IMR-90 (cell line): Measurements from ENCODE around the gene SEL1L2. TPM values are rescaled to one million over a fixed set of nuclear protein-coding genes. Genes with fewer than 3 reads are reported as not detected.

Experiments used
- ATAC-seq: fragments of 200-7000 bp; cut with Tn5 transposase; 2 replicates; pipeline ENCODE4 v1.9.1; 2020; ENCODE audit warnings: low read depth, mild to moderate bottlenecking, moderate library complexity
- BruUV-seq: library from RNA; stranded (reverse); fragments of 400-500 nt; replicated peaks from 2 replicates; lab custom pipeline; 2021; lab: Mats Ljungman, UMichigan
- CTCF ChIA-PET: fragments of 300-600 bp; formaldehyde crosslinking; extraction: SDS; loops from one replicate; lab custom pipeline; 2021; ENCODE audit warnings: antibody characterized with exemption; lab: Yijun Ruan, JAX
- POLR2A ChIA-PET: fragments of 300-600 bp; sonication (Branson Sonifier 250); formaldehyde crosslinking; loops from one replicate; lab custom pipeline; 2022; ENCODE audit warnings: antibody characterized with exemption; ENCODE audit not compliant: unreplicated experiment; lab: Charles Lee
- DNase-seq: peaks from one replicate; pipeline ENCODE4 v3.0.0; 2013
- H2AFZ ChIP-seq: replicated peaks from 2 replicates; pipeline ENCODE3; 2013; ENCODE audit warnings: low read length, mild to moderate bottlenecking; ENCODE audit not compliant: poor library complexity
- H2AK5ac ChIP-seq: 2 replicates; pipeline ENCODE4 v1.6.1; 2013; ENCODE audit warnings: low read depth, low read length, inconsistent platforms
- H2AK9ac ChIP-seq: replicated peaks from 2 replicates; pipeline ENCODE3; 2013; ENCODE audit warnings: mild to moderate bottlenecking, low read depth, low read length, moderate library complexity; ENCODE audit not compliant: poor library complexity
- H2BK120ac ChIP-seq: 2 replicates; pipeline ENCODE4 v1.6.1; 2013; ENCODE audit warnings: low read depth, low read length, inconsistent platforms
- H2BK15ac ChIP-seq: 3 replicates; pipeline ENCODE4 v1.6.1; 2013; ENCODE audit warnings: low read depth, low read length, inconsistent platforms
- H2BK20ac ChIP-seq: 2 replicates; pipeline ENCODE4 v1.6.1; 2013; ENCODE audit warnings: low read depth, mild to moderate bottlenecking, inconsistent platforms, low read length, moderate library complexity
- H2BK5ac ChIP-seq: 2 replicates; pipeline ENCODE4 v1.6.1; 2013; ENCODE audit warnings: mild to moderate bottlenecking, low read depth, low read length, inconsistent platforms; ENCODE audit not compliant: poor library complexity, severe bottlenecking
- H3K14ac ChIP-seq: replicated peaks from 2 replicates; pipeline ENCODE4 v1.6.1; 2013; ENCODE audit warnings: low read depth, low read length, inconsistent platforms
- H3K18ac ChIP-seq: 2 replicates; pipeline ENCODE4 v1.6.1; 2013; ENCODE audit warnings: low read depth, low read length, control low read depth
- H3K23ac ChIP-seq: 2 replicates; pipeline ENCODE4 v1.6.1; 2013; ENCODE audit warnings: low read depth, low read length, inconsistent platforms
- H3K27ac ChIP-seq: 2 replicates; pipeline ENCODE4 v1.5.1; 2013; ENCODE audit warnings: mild to moderate bottlenecking, control low read depth, low read length; ENCODE audit not compliant: insufficient read depth
- H3K27me3 ChIP-seq: 2 replicates; pipeline ENCODE4 v1.6.1; 2013; ENCODE audit warnings: low read length; ENCODE audit not compliant: control insufficient read depth, insufficient read depth
- H3K36me3 ChIP-seq: 2 replicates; pipeline ENCODE4 v1.6.1; 2013; ENCODE audit warnings: low read length, mixed read lengths; ENCODE audit not compliant: control insufficient read depth, insufficient read depth
- H3K4ac ChIP-seq: 2 replicates; pipeline ENCODE4 v1.6.1; 2013; ENCODE audit warnings: low read depth, low read length, inconsistent platforms
- H3K4me1 ChIP-seq: 2 replicates; pipeline ENCODE4 v1.6.1; 2013; ENCODE audit warnings: low read length, mixed read lengths; ENCODE audit not compliant: control insufficient read depth, insufficient read depth
- H3K4me2 ChIP-seq: 2 replicates; pipeline ENCODE4 v1.6.1; 2013; ENCODE audit warnings: low read depth, mild to moderate bottlenecking, control low read depth, low read length, moderate library complexity
- H3K4me3 ChIP-seq: 2 replicates; pipeline ENCODE4 v1.5.1; 2013; ENCODE audit warnings: low read depth, mild to moderate bottlenecking, control low read depth, low read length, moderate library complexity; ENCODE audit not compliant: insufficient read depth
- H3K56ac ChIP-seq: 2 replicates; pipeline ENCODE4 v1.6.1; 2013; ENCODE audit warnings: low read length, inconsistent platforms; ENCODE audit not compliant: insufficient read depth; ENCODE audit errors: extremely low read depth
- H3K79me1 ChIP-seq, 2 experiments: 2 replicates each; pipeline ENCODE4 v1.6.1; 2013; ENCODE audit warnings: low read length in 2 of 2, inconsistent platforms in 1 of 2, low read depth in 1 of 2
- H3K9ac ChIP-seq: 2 replicates; pipeline ENCODE4 v1.6.1; 2013; ENCODE audit warnings: low read depth, low read length, control low read depth
- H3K9me1 ChIP-seq: 2 replicates; pipeline ENCODE4 v1.6.1; 2013; ENCODE audit warnings: low read length, inconsistent platforms; ENCODE audit not compliant: insufficient read depth
- H3K9me3 ChIP-seq: 2 replicates; pipeline ENCODE4 v1.6.1; 2013; ENCODE audit warnings: low read length; ENCODE audit not compliant: control insufficient read depth, insufficient read depth
- H4K20me1 ChIP-seq: 2 replicates; pipeline ENCODE4 v1.6.1; 2013; ENCODE audit warnings: low read length, inconsistent platforms; ENCODE audit not compliant: insufficient read depth
- H4K5ac ChIP-seq: 2 replicates; pipeline ENCODE4 v1.6.1; 2013; ENCODE audit warnings: mild to moderate bottlenecking, low read depth, low read length, control low read depth
- H4K8ac ChIP-seq, 2 experiments: 2 replicates each; pipeline ENCODE4 v1.6.1; 2013; ENCODE audit warnings: low read depth in 2 of 2, low read length in 2 of 2, control low read depth in 1 of 2, inconsistent platforms in 1 of 2
- H4K91ac ChIP-seq: 2 replicates; pipeline ENCODE4 v1.6.1; 2013; ENCODE audit warnings: low read depth, low read length, inconsistent platforms; ENCODE audit not compliant: insufficient read depth
- CEBPB ChIP-seq: IDR thresholded peaks from 2 replicates; pipeline ENCODE4 v1.6.1; 2012; ENCODE audit warnings: low read depth, low read length, improper control_type of control experiment
- RCOR1 ChIP-seq: IDR thresholded peaks from 2 replicates; pipeline ENCODE4 v1.6.1; 2012; ENCODE audit warnings: mild to moderate bottlenecking, low read length, improper control_type of control experiment; ENCODE audit not compliant: insufficient replicate concordance
- WGBS, 2 experiments: methylation state at CpG; one replicate each; pipeline versions ENCODE4 v1.1.5 to v1.1.7; 2013; ENCODE audit warnings: missing lambda C conversion rate in 2 of 2; ENCODE audit not compliant: insufficient read length in 1 of 2; ENCODE audit errors: extremely low coverage in 2 of 2; 5-methylcytosine and 5-hydroxymethylcytosine counted together
- dilution Hi-C: fragments of 300-500 bp; cut with HindIII; formaldehyde crosslinking; loops from one replicate; pipeline ENCODE4 v1.14.3; 2018; ENCODE audit warnings: low sequenced_read_pairs; ENCODE audit not compliant: unreplicated experiment
- in situ Hi-C: fragments of 300-500 bp; cut with MboI; formaldehyde crosslinking; loops from 3 replicates; pipeline ENCODE4 v1.14.3; 2019; ENCODE audit warnings: low sequenced_read_pairs, inconsistent platforms, mixed read lengths
- intact Hi-C: fragments of 100-400 bp; cut with micrococcal nuclease; formaldehyde crosslinking; loops from 2 replicates; pipeline ENCODE4 v1.10.0; 2022
- polyA plus RNA-seq, 3 experiments: library from polyadenylated mRNA; depleted of rRNA; stranded (reverse); fragments of >200 nt; gene quantifications; 2 replicates each; pipeline ENCODE4 v1.2.3, GENCODE V29; 2012; ENCODE audit warnings: low replicate concordance in 1 of 3
- total RNA-seq: library from RNA; depleted of rRNA; stranded (reverse); fragments of >200 nt; gene quantifications from 2 replicates; pipeline ENCODE4 v1.2.3, GENCODE V29; 2012

SEL1L2 gene
- total and polyA plus RNA-seq, 2 of the 4 experiments (the other 2 are of a cell fraction), result not detected

- Histone ChIP-seq H4K20me1 (no peaks in the 10 kb centered on the region), H3K4me3 (no peak overlapping the region), H3K36me3 (peaks cover 7% of the 10 kb centered on the region), H3K9me3 (no peaks in the 10 kb centered on the region), H2BK20ac (no peak overlapping the region), H4K8ac (no peak overlapping the region), H2AFZ (no peak overlapping the region), H2AK5ac (no peak overlapping the region), H3K4me2 (no peak overlapping the region), H3K23ac (no peak overlapping the region), H3K9ac (no peak overlapping the region), H3K27me3 (no peaks in the 10 kb centered on the region; the same call in 1 of the 2 replicates), H3K14ac (no peak overlapping the region), H3K56ac (no peak overlapping the region), H2BK15ac (no peak overlapping the region), H3K9me1 (no peaks in the 10 kb centered on the region), H2BK120ac (no peak overlapping the region), H3K4me1 (no peaks in the 10 kb centered on the region), H2BK5ac (no peak overlapping the region), H3K27ac (no peak overlapping the region), H2AK9ac (no peak overlapping the region), H3K18ac (no peak overlapping the region), H3K79me1 (no peaks in the 10 kb centered on the region), H4K91ac (no peak overlapping the region), H3K4ac (no peak overlapping the region), H4K5ac (no peak overlapping the region)
- ChIA-PET CTCF (no interaction called here), POLR2A (no interaction called here)
- in situ Hi-C loops (loop anchor here (5.0 kb wide), 1 partner anchor 240 kb away; no protein-coding TSS in a partner anchor), dilution Hi-C loops (no loop called here), intact Hi-C loops (no loop called here)
- ATAC-seq (no peak), DNase-seq (no peak)
- TF ChIP-seq RCOR1 (no peak), CEBPB (0 out of 2 replicates have a peak, but pooled peaks have one; percentile 3)
- no TSS peak for BruUV-seq
- 90% methylated on average over 2 of the region's 7 CpGs; no CpG with 5 or more reads in 1 of the 2 experiments for WGBS, 2 experiments
These were observed 168.5 kb downstream of the SEL1L2 start for GRCh38 chr20:13821876-13822275.
